T-helper 1 cell treated with Interleukin-12 subunit alpha and Interleukin-12 subunit beta and Interleukin-4 antibody, amounts not matched to agents 30 ng/mL and 1 ng/mL, for 36 hours (primary cell): Measurements from ENCODE around the gene C10orf105. TPM values are rescaled to one million over a fixed set of nuclear protein-coding genes. Genes with fewer than 3 reads are reported as not detected.

Experiments
- intact Hi-C: fragments of 100-400 bp; cut with micrococcal nuclease; formaldehyde crosslinking; loops from one replicate; pipeline ENCODE4 v1.15.1; 2024
- total RNA-seq: library from RNA; stranded (reverse); gene quantifications from 2 replicates; pipeline ENCODE4 v1.2.3, GENCODE V29; 2022

Gene C10orf105
- total RNA-seq, 1 donor from 2014 or later, result 0.42 TPM

DNA sequence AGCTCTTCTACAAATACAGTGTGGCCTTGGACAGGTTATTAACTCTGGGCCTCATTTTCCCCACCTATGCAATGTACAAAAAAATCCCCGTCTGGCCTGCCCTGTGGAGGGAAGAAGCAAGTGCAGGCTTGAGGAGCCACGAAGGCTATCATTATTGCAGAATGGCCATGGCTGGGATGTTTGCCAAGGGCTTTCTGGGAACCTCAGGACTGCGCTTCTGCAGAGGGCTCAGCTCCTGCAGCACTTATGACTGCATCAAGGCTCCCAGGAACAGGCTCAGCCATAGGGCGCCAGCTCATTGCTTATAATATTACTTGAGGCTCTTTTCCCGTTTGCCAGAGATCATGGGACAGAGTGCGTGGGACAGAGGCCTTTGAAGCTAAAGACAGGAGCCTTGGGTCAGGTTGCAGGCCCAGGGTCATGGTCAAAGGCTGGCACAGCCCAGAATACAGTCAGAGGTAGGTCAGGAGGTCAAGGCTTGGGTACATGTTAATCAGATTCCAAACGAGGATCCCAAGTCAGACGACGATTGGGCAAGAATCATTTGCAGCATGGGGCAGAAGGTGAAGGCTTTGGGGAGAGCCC is 20.6 kb upstream of the C10orf105 start:
- intact Hi-C loops, result loop anchor here (5.0 kb wide), 1 partner anchor 43 kb away; no protein-coding TSS in a partner anchor

DNA sequence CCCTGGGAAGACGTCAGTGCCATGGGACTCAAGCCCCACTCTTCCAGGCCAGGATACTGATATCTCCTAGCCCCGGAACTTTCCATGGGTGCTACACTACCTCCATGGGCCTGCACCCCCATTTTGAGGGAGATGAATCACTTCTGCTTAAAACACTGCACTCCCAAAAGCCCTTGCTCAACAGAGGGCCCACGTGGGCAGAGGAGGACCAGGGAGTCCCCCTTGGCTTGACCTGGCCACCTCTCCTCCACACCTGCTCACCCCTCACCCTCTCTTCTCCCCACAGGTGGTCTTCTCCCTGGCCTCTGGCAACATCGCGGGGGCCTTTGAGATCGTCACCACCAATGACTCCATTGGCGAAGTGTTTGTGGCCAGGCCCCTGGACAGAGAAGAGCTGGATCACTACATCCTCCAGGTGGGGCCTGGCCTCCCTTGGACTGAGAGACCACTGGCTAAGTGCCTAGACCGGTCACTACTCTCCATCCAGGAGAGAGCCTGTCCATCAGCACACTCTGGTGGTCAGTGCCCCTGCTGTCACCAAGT is 19.9 kb upstream of the C10orf105 start:
- intact Hi-C loops, result no loop called here

DNA sequence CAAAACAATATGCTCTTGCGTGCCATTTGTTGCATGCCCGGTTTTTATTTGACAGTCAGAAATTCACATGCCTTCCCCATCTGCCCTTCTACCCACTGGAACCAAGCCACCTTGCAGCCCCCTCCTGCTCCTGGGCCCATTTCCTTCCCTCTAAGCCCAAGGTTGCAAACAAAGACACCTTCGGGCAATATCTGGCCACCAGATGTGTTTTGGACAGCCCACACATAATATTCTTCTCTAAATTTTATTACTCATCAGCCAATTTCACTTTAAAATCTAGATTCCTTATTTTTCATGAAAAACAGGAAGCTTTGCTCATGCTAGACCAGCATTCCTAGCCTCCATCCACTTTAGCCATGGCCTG is 18.2 kb upstream of the C10orf105 start:
- intact Hi-C loops, result no loop called here

DNA sequence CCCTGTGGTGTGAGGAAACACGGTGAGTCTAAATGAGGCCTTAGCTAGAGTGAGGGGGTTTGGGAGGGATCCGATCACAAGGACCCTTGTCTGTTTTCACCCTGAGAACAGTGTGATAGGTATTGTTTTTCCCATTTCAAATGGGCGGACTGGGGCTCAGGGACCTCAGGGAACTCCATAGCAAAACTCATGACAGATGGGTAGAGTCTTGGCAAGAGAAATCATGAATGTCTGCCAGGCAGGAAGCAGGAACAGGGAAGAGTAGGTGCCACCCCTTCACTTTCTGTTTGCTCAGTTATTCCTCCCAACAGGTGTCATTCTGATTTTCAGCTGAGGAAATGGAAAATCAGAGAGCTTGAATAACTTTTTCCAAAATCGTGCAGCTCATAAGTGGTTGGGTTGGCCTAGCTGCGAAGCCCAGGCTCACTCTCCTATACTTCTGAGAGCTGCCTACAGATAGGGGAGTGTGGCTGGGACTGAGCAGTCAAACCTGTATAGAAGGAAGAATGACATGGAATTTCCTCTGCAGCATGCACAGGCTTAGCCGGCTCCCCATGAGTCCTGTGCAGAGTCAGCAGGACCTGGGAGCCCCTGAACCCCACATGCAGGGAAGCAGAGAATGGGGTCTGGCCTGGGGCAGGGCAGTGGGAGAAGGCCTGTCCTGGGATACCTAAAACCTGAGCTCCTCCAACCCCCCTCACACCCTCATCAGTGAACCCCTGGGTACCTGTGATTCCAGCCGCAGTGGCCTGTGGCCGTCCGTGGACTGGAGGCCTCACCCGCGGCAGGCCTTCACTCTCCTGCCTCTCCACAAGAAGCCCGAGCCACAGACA is 17.6 kb upstream of the C10orf105 start:
- intact Hi-C loops, result no loop called here

DNA sequence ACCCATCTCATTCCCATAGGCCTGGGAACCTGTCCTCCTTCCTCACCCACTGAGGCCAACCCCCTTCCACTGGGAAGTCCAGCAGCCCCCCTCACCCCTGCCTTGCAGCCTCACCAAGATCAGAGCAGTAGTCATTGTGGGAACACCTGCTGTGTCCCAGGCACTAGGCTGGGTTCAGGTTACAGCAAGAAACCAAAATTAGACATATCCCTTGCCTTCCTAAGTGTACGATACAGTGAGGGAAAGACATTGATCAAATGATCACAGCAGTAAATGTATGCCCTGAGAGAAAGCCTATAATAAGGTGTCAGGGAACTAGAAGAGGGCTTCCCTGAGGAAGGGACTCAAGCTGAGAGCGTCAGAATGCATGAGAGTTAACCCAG is 17.0 kb upstream of the C10orf105 start:
- intact Hi-C loops, result loop anchor here (1.0 kb wide), 2 partner anchors 9 to 12 kb away; no protein-coding TSS in a partner anchor

DNA sequence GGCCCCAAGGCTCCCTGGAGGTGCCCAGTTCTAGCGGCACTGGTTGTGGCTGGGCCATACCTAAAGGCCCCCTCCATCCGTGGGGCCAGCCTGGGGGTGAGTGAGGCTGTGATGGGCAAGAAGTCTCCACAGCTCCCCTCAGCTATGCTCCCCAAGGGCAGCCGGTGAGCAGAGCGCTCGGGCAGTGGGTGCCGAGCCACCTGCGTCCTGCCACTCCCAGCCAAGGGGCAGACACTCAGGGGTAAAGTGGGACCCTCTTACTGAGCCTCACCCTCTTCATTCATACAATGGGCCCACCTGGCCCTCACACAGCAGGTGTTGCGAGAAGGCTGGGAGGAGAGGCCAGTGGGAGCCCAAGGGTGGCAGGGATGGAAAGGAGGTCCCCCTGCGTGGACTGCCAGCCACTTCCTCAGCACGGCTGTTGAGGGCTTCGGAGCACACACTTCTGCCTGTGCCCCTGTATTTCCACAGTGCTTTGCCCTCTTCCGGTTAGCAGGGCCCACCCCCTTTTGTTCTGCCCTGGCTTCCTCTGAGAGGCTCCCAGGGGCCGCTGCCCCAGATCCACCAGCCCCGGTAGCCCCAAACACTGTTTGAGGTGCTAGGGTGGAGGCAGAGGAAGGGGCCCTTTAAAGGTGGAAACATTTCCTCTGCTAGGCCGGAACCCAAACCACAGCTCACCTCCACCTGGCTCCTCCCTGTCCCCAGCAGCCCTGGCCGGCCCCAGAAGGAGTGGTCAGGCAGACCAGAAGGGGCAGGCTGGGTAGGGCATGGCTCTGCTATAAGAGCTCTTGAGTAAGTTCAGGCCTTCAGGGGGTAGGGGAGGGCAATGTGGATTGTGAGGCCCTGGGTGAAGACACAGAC is 16.4 kb upstream of the C10orf105 start:
- intact Hi-C loops, result loop anchor here (1.0 kb wide), 2 partner anchors 9 to 12 kb away; no protein-coding TSS in a partner anchor

DNA sequence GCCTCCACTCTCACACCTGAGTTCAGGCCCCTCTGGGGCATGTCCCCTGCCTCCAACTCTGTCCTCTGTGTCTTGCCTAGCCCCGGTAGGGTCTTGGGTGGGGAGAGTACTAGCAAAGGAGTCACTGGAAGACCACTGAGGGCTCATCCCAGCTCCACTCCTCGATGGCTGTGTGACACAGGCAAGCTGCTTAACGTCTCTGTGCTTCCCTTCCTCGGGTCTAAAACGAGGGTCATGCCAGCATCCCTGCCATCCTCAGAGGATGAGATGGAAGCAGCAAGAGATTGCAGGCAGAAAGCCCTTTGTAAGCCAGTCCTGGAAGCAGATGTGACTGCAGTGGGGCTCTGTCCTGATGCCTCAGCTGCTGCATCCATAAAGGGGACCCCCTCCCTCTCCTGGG is 15.2 kb upstream of the C10orf105 start:
- intact Hi-C loops, result no loop called here

DNA sequence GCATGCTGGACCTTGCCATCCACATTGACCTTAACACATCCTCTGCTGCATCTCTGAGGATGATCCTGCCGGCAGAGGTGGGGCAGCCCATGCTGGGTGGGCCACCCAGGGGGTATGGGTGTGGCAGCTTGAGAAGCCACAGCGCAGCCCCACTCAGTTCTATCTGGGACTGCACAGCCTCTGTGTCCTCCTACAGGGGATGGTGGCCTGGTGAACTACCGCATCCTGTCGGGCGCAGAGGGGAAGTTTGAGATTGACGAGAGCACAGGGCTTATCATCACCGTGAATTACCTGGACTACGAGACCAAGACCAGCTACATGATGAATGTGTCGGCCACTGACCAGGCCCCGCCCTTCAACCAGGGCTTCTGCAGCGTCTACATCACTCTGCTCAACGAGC is 12.2 kb upstream of the C10orf105 start:
- intact Hi-C loops, result no loop called here

DNA sequence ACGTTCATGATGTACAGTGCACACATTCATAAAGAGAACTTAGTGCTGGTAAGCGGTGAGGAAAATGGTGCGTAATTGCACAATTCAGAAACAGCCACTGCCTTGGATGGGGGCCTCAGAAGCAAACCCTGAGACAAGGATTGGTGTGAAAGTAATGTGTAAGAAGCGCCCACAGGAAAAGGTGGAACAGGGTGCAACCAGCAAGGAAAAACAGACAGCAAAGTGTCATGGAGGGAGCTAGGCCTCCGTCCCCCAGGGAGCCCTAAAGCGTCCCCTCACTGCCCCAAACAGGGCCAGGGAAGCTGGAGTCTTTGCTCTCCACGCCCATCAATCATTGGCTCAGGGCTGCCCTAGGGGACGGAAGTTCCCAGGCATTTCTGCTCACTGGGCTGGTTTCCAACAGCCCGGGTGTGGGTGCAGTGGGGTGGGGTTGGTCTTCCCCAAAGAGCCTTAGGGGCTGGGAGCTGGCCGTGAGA is 9.6 kb upstream of the C10orf105 start:
- intact Hi-C loops, result no loop called here

DNA sequence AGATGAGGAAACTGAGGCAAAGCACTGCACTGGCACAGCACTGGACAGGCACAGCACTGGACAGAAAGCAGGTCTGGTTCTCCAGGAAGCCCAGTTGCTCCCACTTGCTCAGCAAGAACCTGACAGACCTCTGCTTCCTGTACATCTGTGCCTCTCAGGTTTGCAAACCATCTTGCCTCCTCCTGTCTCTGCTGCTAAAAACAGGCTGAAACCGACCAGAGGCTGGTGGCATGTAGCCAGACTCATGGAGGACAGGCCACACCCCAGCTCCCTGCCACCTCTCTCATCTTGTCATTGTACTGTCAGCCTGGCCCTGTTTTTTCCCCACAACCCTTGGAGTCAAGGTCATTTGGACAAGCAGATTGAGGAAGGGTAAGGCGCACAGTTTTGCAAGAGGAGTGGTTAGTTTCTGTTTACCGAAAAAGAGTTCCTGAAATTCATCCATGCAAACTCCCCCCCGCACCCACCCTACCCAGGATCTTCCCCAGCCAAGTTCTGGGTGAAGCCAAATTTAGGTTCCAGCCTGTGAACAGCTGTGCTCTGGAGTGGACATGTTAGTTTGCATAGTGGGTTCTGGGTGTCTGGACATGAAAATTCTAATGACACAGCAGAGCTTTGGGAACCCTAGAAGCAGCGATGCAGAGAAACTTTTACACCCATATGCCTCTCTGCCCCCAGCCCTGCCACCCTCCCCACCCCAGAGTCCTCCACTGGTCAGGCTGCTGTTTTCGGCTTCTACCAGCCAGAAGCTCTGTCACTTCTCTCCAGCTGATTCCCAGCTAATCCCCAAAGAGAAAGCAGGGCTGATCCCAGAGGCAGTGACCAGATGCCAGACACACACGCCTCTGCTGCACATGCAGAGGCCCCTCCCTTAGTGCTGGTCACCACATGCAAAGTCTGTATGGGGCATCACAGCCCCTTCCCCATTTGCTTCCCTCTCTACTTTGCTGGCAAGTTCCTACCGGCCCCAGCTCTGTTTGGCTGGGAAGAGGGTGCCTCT is 8.5 kb upstream of the C10orf105 start:
- intact Hi-C loops, result loop anchor here (1.0 kb wide), 7 partner anchors 8 to 123 kb away; partner anchors contain the start of gene PSAP

DNA sequence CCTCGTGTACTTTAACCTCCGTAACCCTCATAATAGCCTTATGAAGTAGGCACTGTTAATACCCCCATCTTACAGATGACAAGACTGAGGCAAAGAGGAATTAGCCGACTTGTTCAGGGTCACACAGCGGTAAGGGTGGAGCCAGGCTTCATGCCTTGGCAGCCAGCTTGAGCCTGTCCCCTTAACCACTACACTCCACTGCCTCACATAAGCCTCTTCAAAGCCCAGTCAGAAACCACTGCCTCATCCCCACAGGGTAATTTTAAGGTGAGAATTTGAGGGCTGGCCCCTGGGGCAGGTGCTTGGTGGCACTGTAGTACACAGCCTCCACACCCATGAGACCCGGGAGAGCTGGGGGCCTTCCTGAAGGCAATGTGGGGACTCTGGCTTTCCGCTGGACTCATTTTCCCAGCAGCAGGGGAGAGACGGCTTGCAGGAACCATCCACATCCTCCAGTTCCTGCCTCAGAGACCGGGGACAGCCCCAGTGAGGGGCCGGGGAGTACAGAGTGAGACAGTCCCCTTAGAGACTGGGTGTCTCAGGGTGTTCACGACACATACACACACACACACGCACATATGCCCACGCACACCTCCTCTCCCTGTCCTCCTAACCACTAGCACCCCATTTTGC is 7.6 kb upstream of the C10orf105 start:
- intact Hi-C loops, result loop anchor here (1.0 kb wide), 7 partner anchors 9 to 124 kb away; partner anchors contain the start of gene PSAP

DNA sequence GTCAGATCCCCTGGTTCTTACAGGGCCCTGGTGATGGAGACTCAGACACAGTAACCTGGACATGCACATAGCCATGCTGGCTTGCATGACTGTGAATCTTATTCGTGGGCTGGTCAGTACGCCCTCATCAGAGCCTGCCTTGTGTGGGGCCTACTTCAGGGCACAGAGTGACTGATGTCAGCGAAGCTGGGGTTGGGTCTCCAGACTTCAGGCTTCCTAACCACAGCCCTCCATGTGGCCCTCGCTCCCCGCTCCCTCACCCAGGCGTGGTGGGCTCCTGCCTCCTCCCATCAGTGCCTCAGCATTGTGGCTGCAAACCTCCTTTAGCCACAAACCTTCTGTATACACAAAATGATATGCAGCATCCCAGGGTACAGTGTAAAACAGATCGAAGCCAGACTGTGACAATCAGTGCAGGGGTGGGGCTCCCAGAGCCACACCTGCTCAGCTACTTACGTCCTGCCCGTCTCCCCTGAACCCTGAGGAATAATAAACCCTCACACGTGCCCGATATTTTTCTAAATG is 7.1 kb upstream of the C10orf105 start:
- intact Hi-C loops, result loop anchor here (1.0 kb wide), 9 partner anchors 10 to 125 kb away; partner anchors contain the start of genes PSAP and VSIR

DNA sequence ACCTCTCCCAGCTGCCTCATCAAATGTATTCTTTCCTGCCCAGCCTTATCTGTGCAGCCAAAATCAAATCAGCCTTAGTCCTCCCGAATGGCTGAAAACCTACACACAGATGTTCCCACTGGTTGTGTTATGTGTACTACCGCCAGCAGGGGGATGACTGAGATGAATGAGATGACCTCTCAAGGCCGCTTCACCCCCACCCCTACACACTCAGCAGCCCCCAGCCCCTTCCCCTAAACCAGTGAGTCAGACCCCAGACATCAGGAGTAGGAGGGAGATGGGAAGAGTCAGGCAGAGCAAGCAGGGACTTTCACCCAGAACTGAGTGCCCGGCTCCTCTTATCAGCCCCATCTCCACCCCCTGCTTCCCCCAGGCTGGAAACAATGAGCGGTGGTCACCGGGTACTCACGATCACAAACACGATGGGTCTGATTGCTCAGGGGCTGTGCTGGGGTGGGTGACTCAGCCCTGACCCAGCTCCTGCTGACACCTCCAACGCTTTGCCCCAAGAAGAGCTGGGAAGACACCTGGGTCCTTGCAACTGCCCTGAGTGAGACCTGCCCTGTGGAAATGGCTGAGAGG is 6.5 kb upstream of the C10orf105 start:
- intact Hi-C loops, result loop anchor here (1.0 kb wide), 2 partner anchors 47 to 86 kb away; partner anchors contain the start of gene VSIR

DNA sequence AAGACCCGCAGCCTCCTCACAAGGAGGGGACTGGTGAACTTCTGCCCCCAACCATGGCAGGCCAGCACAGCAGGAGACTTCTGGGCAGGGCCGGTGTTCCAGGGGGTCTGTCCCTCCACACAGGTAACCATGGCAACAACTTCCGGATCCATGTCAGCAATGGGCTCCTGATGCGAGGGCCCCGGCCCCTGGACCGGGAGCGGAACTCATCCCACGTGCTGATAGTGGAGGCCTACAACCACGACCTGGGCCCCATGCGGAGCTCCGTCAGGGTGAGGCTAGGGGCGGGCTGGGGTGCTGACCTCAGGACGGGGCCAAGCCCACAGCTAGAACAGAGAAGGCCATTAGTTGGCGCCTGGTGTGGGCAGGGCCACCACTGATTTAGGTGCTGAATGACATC is 5.7 kb upstream of the C10orf105 start:
- intact Hi-C loops, result no loop called here

DNA sequence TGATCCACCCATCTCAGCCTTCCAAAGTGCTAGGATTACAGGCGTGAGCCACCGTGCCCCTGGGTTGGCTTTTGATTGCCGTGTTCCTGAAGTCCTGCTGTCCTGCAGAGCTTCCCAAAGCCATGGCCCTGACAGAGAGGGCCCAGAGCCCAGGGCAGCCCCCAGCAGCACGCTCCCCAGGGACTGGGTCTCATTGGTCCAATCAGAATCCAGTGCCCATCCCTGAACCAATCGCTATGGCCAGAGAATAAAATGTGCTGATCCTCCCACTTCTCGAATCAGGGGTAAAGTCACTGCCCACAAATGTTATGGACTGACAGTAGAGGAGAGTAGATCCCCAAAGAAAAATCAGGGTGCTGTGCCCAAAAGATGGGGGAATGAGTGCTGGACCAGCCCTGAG is 5.0 kb upstream of the C10orf105 start:
- intact Hi-C loops, result no loop called here

DNA sequence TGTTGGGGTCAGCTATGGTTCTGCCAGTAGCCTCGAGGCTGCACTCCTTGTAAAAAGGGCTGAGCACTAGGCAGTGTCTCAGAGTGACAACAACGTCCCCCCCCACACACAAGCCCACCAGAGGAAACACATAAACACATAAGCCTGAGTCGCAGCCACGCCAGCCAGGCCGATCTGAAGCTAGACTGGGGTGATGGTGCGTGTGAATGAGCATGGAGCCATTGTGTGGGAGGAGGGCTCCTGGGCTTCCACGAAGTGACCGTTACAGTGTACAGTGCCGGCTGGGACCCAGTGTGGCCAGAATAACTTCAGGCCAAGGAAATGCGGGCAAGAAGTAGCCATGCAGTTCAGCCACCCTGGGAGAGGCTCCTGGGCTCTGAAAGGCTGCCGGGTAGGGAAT is 3.7 kb upstream of the C10orf105 start:
- intact Hi-C loops, result no loop called here

DNA sequence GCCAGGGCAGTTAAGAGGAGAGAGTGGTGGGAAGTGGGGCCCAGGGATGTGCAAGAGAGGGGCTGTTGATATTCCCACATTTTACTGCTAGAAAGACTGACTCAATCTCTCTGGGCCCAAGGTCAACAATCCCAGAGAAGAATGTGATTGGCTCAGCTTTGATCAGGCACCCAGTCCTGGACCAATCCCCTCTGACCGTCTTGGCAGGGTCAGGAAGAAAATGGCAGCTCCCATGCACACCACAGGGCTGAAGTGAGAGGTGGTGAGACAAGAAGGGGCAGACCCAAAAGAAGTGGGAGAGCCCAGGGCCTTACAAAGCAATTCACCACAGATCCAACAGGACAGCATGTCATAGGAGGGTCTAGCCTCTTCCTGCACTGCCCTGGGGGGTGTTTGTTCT is 3.3 kb upstream of the C10orf105 start:
- intact Hi-C loops, result no loop called here

DNA sequence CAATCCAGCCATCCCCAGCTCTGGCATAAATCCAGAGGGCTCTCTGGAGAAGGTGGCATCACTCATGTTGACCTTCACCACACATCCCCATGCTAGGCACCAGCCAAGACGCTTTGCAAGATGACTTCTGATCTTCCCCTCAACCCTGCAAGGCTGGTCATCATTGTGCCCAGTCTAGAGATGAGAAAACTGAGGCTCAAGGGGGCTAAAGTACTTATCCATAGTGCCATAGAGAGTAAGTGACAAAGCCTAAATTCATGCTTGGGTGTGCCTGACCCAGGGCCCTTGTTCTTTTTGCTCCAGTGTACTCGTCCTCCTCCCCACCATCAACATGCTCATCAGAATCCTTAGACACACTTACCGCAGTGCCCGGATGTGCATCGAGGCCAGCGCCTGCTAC is 1.7 kb upstream of the C10orf105 start:
- intact Hi-C loops, result no loop called here

DNA sequence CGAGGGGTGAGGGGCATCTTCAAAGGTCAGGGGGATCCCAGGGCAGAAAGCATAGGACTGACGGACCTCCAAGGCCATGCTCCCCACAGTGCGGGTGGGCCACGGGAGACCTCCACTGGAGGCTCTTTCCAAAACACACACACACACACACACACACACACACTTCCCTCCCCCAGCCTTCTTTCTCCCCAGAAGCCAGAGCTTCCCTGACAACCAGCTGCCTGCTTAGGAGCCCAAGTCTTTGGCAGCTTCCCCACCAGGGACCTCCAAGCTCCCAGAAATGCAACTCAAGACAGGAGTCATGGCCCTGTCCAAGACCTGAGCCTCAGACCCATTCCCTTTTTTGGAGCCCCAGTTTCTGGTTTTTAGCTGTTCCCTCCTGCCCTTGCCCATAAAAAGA is 710 bp upstream of the C10orf105 start:
- intact Hi-C loops, result no loop called here
